GM23248 (cell line): ENCODE measurements around the gene HIPK3.

Experiments used
- EZH2 ChIP-seq: fragments of 200-600 bp; sonication (generic); IDR thresholded peaks from 2 replicates; pipeline ENCODE4 v1.6.1; 2018; ENCODE audit warnings: antibody characterized with exemption, mild to moderate bottlenecking; ENCODE audit not compliant: insufficient read depth, poor library complexity, severe bottlenecking
- EZH2phosphoT487 ChIP-seq: fragments of 200-600 bp; sonication (generic); IDR thresholded peaks from 2 replicates; pipeline ENCODE4 v1.6.1; 2018; ENCODE audit warnings: antibody characterized with exemption, moderate library complexity, mild to moderate bottlenecking, low read depth; ENCODE audit not compliant: insufficient read depth

GRCh38 chr11:33358150-33358831 is 101.1 kb downstream of the HIPK3 start:
- TF ChIP-seq EZH2: no peak
- TF ChIP-seq EZH2phosphoT487: no peak
